NCI-H1417 (cell line): ENCODE data around the gene PTPRT.

ENCODE experiments used
- DNase-seq, 3 experiments: peaks; one replicate each; lab custom pipeline; 2025; lab: John Stamatoyannopoulos, UW

The PTPRT gene

DNA sequence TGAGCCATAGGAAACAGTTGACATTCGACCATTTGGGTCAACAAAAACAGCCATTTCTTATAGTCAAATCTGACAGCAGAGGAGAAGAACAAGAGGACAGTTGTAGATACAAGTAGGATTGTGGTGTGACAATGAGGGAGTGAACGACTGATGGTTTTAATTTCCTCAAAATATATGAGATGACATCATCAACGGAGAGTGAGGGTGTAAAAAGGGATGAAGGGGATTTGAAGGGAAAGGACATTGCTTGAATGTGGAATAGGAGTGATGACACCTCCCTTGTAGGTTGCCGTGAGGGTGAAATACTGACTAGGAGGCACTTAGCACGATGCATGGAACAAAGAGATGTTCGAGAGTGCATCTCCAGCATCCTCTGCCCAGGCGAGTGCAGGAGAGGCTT is 1071.7 kb downstream of the PTPRT start:
- no peak for DNase-seq

DNA sequence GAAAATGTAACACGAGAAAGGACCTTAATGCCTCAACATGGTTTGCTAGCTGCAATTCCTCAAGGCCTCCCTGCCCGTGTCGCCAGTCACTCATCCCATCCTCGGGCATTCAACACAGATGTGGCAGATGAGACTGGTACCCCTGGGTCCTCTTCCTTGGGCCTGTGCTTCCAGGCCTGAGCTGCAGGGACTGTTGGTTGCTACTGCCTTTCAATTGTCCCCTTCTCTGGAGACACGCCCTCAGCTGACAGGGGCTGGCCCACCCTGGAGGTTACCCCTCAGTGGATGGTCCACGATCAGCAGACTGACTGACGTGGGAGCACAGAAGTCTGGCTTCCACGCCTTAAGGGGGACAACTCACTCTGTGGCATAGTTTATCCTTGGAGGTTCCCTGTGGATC is 1076.5 kb downstream of the PTPRT start:
- DNase-seq = no peak

DNA sequence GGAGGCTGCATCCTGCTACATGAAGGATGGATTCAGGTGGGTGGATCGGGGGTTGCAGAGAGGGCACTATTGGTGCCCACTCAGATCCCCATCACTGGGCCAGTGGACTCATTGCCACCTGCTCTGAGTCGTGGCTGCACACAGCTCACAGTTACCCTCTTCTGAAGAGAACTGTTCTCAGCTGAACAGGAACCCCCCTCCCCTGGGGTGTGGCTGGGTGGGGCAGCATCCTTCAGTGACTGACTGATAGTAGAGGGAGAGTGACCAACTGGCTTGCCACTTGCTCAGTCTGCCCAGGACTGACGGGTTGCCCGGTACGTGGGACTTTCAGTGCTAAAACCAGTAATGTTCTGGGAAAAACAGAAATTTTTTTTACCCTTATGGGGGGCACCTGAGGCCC is 1077.5 kb downstream of the PTPRT start:
- DNase-seq = no peak

DNA sequence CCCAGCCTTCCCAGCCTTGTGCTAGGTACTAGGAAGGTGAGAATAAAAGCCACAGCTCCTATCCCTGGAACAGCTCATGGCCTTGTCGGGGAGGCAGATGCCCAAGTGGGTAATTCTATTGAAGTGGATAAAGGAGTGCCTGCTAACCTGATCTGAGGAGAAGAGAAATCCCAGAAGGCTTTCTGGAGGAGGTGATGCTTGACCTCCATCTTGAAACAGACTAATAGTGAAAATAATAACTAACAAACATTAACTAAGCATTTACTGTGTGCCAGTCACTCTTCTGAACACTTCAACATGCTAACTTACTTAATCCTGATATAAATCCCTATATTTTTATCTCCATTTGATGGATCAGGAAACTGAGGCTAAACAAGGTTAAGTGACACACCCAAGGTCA is 1078.4 kb downstream of the PTPRT start:
- DNase-seq = no peak

DNA sequence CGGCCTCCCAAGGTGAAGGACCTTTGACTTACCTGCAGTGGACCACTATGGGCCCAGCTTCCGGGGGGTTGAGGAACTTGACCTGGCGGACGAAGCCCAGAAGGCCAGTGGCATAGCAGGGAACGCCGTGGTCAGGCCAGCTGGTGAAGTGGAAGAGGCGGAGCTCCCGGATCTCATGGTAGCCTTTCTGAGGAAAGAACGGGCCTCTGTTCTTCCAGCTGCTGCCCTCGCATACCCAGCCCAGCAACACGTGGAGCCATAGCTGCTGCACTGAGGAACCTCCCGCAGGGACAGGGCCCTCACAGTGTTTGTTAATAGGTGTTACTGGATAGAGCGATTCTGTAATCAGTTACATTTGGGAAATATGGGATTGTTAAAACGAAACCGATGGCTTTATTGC is 1079.4 kb downstream of the PTPRT start:
- DNase-seq = no peak

DNA sequence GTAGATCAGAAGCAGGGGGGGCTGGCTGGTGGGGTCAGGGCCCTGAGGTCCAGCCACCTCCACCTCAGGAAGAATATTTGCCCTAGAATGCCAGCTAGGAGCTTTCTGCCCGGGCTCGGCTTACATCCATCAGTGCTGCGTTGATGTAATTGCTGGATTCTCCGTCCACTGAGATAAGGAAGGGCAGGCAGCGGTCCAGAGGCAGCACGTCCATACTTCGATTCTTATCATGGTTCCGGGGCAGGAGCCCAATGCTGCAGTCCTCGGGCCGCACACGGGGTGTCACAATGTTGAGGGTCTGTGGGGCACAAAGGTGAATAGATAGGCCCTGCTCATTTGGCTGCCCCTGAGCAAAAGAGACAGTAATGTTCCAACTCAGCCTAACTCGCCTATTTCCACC is 1087.7 kb downstream of the PTPRT start:
- no peak for DNase-seq

DNA sequence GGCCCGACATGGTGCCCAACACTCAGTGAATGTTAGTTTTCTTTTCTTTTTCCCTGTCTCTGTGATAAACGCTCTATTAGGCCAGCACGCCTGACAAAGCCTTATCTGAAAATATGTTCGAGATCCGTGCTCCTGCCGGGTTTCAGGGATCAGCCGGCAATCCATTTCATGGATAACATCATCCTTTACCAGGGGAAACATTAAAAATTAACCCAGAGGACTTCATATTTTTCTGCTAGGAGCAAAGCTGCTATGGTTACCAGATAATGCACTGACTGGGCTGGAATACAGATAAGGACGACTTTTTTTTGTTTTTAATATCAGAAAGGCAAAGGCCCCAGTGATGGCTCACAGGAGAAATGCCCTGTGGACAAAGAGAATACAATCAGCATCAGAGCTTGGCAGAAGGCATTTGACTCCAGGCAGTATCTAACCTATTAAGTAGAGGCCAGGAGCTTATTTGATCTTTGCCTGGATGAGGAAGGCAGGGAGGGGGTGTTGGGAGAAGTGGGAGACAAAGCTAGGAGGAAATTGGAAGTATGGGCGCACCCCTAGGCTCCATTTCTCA is 1089.5 kb downstream of the PTPRT start:
- DNase-seq = no peak

DNA sequence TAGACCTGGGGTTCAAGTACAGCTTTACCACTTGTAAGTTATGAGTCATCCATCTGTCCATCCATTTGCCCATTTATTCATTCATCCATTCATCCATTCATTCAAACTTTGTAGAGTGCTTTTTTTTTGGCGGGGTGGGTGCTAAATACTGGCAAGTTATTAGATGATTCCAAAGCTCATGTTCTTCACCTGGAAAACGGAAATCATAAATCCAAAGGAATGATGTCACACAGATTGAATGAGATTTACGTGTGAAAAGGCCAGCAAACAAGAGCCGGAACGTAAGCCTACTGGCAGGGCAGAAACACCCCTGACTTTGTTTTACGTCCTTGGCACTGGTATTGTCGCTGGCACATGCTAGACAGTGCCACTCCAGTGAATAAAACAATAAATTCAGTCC is 1090.6 kb downstream of the PTPRT start:
- peak in 1 of 3 experiments; percentile 54 for DNase-seq

DNA sequence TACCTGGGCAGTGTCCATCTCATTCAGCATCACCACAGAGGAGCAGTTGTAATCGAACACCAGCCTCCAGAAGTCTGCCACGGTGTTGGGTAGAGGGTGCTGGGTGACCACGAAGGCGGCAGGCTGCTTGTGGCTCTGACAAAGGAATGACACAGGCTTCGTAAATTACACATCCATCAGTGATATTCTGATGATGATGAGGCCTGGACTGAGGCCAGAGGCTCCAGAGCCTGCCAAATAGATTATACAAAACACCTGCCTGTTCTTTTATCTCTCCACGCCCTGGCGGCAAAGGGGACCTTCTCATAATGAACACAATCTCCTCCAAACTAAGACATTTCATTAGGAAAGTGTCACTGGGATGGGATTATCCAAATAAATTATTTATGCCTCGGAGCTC is 1091.3 kb downstream of the PTPRT start:
- DNase-seq = peak; percentile 67 to 89 (median 67)

DNA sequence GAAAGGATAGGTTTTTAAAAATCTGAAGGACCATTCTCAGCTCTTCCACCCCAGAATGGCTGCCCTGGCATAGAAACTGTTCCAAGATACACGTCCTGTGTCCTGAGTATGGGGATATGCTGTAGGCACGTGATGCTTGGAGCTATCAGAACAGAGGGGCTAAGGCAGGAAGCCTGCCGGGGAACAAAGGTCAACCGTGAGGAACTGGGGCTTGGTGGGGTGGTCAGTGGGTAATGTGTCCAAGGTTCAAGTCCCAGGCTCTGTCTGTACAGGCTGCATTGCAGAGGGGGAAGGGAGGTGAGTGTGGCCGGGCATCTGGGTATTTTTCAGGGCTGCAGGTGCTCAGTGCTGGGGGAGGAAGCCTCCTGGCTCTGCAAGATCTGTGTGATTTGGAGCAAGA is 1092.0 kb downstream of the PTPRT start:
- no peak for DNase-seq

DNA sequence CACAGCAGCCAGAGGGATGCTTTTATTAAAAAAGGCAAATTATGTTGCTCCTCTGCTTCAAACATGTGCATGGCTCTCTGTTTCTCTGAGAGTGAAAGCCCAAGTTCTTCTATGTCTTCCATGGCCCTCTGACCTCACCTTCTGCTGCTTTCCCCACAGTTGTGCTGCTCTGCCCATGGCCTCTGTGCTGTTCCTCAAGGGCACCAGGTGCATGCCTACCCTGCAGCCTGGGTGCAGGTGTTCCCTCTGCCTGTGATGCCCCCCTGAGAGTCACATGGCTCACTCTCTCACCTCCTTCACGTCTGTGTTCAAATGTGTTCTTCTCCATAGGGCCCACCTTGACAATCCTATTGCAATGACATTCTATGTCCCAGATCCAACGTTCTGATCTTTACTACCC is 1094.5 kb downstream of the PTPRT start:
- DNase-seq = no peak

DNA sequence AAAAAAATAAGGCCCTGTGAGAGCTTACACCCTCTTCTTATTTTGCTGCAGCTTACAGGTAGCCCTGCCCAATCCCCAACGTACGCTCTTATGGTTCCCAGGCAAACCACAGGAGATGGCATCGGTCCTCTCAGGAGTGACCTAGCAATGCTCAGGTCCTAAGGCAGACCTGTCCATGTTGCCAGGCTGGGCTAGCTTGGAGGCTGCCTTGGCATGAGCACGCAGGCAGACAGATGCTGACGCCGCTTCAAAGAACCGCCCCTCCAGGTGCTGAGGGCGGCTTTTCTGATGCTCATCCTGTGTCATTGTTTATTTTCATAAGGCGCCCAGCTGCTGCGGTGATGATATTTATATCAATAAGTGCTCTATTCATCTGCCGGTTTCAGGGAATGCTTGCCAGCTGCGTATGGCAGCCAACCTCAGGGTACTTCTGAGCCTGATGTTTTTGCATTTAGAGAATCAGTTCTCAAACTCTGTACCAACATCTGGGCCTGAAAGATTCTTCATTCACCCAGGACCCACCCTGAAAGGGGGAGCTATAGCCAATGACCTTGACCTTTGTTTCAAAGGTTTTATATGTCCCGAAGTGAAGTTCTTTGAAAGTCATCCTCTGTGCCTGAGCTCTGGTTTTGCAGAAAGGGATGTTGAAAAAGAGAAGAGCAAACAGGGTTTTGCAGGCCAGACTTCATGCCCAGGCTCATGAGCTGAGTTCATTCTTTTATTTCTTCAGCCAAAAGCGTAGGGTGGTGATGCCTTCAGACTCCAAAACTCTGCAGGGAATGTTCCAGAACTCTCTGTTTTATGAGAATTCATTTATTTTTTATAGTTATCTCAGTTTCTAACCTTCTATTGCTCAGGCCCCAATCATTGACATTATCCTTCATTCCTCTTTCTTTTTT is 1095.9 kb downstream of the PTPRT start:
- DNase-seq = peak; percentile 80 to 91 (median 88)

DNA sequence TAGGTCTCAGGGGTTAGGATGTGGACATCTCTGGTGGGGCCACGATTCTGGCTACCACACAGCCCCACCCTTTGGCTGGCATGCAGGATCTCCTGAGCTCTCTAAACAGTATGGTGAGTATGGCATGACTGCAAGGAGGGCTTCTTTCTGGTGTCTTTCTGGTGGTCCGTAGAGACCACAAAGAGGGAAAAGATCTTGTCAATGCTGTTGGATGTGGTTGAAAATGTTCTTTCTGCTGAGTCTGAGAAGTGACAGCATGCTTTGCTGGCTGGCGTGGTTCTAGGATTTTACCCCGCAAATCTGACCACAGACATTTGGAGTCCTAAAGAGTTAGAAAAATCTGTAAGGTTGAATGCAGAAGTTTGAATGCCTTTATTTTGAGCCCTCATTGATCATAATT is 1096.7 kb downstream of the PTPRT start:
- DNase-seq = no peak

DNA sequence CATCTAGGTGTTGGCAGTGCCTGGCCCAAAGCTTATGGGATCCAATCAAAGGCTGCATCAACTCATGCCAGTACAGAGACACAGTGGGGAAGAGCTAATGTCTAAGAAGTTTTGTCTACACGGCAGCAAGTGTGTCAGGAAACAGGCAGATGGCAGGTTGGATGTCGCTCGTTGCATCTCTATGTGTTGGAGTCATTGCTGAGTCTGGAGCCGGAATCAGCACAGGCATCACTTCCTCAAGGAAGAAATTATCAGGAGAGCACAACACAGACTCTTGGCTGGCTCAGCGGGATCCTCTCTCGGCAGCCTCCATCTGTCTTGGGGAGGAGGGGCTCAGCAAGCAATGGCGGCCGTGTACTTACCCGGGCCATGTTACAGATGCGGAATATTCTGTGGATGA is 1104.3 kb downstream of the PTPRT start:
- no peak for DNase-seq

DNA sequence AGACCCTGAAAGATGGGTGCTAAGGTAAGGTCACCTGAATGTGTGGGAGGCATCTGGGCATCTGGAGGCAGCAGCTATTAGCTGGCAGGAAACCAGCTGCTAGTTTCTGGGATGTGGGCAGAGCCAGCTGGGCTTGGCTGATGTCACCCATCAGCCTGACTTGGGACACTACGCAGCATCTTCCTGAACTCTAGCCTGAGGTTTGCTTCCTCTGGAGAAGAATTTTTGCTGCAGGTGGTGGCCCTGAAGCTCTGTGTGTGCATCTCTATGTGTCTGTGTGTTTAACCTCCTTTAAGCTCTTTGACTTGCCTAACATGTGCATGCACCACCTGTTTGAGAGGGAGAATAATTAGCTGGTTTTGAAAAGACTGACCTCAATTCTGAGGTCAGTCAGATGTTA is 1106.4 kb downstream of the PTPRT start:
- DNase-seq = peak in 2 of 3 experiments; percentile 13 to 63

DNA sequence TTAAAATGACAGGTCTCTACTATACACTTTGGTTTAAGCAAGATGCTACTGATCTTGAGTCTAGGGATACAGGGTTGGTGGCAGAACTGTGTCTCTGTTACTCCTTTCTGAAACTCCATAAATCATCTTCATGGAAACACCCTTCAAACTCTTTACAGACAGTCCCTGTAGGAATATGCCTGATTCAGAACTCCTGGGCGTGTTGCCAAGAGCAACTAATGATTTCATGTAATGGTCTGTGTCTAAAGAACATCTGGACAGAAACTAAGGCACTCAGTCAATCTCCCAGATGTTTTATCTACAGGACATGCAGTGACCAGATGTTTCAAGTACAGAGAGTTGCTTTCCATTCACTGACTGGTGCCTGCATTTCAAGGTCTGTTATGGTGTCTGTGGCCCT is 1107.1 kb downstream of the PTPRT start:
- DNase-seq = peak; percentile 7 to 53 (median 24)

DNA sequence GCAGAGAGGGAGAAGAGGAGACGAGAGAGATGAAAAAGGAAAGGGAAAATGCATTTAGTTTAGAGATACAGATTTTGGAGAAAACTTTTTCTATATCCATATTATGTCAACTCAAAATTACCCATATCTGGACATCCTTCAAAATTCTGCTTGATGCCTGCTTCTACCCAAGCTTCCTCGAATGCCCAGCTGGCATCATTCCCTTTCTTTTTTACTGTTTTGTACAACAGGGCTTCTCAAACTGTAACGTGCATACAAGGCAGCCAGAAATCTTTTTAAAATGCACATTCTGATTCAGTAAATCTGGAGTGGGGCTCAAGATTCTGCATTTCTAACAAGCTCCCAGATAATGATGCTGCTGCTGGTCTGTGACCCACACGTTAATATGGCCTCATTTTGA is 1108.8 kb downstream of the PTPRT start:
- DNase-seq = no peak

DNA sequence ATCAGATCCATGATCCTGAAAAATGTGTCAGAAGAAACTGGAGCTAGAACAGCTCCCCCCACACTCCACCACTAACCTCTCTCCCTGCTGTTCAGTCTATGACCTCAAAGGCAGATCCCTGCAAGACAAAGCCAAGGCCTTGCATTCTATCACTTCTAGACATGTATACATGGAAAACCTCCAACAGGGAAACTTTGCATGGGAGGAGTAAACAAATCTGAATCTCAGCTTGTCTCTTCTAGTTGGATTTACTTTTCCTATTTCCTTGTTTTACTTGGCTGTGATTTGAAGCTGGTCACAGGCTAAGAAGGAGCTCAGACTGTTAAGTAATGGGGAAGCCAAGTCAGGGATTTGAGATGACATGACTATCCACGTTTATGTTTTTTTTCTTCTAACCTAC is 1114.8 kb downstream of the PTPRT start:
- DNase-seq = no peak

DNA sequence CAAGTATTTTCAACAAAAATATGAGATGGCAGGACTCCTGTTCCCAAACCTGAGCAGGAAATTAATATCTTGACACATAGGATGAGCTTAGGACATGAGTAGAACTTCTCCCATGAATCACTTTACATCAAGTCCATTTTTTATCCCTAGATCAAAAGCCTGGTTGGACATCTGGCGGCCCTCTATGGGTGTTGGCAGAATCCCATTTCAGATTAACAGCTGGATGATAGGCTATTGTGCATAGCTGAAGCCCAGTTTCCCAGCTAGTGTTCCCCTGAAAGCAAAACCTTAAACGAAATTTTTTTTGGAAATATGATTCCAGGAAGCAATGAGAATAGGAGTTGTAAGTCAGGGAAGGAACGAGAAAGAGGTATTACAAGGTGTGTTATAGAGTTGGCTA is 1122.1 kb downstream of the PTPRT start:
- no peak for DNase-seq

DNA sequence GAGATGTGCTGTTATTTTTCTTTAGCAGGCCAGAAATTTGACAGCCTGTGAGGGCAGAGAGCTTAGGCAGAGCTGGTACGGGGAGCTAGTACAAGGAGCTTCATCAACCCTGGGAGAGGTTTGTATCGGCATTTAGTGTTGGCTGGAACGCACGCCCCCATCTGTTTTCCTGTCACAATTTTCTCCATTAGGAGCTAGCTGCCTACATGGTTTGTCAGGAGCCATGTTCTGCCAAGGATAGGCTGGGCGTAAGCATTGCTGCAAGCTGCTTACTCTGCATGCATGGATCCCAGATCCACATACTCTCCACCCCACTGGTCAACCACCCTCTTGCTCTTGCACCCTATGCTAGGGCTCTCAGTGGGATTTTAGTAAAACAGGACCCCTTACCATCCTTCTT is 1122.5 kb downstream of the PTPRT start:
- DNase-seq = no peak

DNA sequence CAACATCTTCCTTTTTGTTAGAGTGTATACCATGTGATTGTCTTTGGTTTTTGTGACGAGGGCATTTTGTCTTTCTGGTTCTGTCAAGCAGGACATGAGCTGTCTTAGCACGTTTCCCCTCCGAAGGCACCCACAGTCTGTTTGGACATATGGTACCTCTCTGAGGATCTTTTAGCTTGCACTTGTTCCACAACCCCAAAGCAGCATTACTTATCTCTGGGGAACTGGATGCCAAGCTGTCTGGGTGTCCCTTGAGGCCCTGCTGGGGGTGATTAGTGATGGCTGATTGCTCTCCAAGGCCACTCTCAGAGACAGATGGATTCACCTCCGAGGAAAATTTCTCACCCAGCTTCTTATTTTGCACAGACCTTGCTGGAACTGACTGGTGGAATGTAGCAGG is 1126.6 kb downstream of the PTPRT start:
- no peak for DNase-seq

DNA sequence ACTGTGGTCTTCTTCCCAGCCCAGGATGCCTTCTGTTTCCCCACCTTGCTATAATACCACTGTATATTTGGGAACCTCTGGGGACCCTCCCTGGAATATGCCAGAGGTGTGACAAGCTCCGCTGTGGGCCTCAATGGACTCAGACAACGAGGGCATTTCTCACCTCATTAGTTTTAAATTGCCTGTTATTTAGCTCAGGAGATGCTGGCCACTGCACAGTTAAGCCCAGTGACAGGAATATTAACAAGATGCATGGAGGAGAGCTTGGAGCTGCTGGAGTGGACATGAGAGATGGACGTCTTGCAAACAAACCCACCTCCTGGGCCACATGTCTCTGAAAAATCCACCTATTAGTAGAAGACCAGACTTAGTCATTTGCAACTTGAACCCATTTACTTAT is 1136.4 kb downstream of the PTPRT start:
- DNase-seq = no peak

DNA sequence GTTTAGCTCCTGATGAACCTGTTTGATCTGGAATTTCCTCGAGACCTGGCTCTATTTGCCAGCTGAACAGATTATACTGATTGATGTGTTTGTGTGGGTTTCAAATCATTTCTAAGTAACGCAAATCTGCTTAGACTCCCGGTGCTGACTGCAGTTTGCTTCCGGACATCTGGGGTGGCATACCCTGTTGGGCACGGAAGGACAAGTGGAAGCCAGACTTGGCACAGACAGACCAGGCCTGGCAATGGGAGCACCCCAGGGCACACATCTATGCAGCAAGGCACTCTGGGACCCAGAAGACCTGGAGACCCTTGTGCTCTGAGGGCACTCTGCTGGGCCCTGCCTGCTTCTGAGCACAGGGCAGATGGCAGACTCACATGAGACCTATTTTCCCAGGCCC is 1137.8 kb downstream of the PTPRT start:
- DNase-seq = no peak
